ENCODE data around the gene ME2.
"Not testable (repeated sequence)": the region's sequence is repeated elsewhere in the genome, so short reads cannot be mapped to it uniquely, and the experiment has no call there.

Gene ME2

GRCh38 chr18:50981381-50981780, 102.5 kb downstream of the ME2 start:
- no peak for DNase-seq

- DNase-seq = no peak
Observed at GRCh38 chr18:50982086-50982801, 103.3 kb downstream of the ME2 start.

GRCh38 chr18:50982802-50983179, 103.9 kb downstream of the ME2 start:
- no peak for DNase-seq

GRCh38 chr18:50986360-50987087, 107.6 kb downstream of the ME2 start:
- DNase-seq = no peak

- DNase-seq = no peak
Observed at GRCh38 chr18:50987261-50987660, 108.3 kb downstream of the ME2 start.

GRCh38 chr18:50989711-50990110, 110.8 kb downstream of the ME2 start:
- DNase-seq = no peak

GRCh38 chr18:50992351-50992762, 113.4 kb downstream of the ME2 start:
- no peak for DNase-seq

GRCh38 chr18:50994031-50994430, 115.1 kb downstream of the ME2 start:
- DNase-seq = no peak

GRCh38 chr18:51003174-51003573, 124.3 kb downstream of the ME2 start:
- DNase-seq = not testable (repeated sequence)
